H7 (cell line): ENCODE data around the gene DNHD1. TPM values are rescaled to one million over a fixed set of nuclear protein-coding genes. Genes with fewer than 3 reads are reported as not detected.
A peak's percentile ranks its signal among the peaks of the same experiment; 100 is the strongest.

ENCODE experiments used
- DNase-seq: peaks from one replicate; pipeline ENCODE4 v3.0.0; 2012
- H3K27me3 ChIP-seq: 2 replicates; pipeline ENCODE4 v1.6.0; 2011; ENCODE audit warnings: mild to moderate bottlenecking, low read length; ENCODE audit not compliant: control insufficient read depth, insufficient read depth
- H3K36me3 ChIP-seq: replicated peaks from 2 replicates; pipeline ENCODE4 v1.5.1; 2011; ENCODE audit warnings: low read length; ENCODE audit not compliant: control insufficient read depth, insufficient read depth
- H3K4me3 ChIP-seq: 2 replicates; pipeline ENCODE4 v1.5.1; 2011; ENCODE audit warnings: low read depth, mild to moderate bottlenecking, control low read depth, low read length, moderate library complexity; ENCODE audit not compliant: insufficient read depth
- total RNA-seq: library from RNA; depleted of rRNA; stranded (reverse); fragments of >200 nt; shearing (Covaris generic); gene quantifications from 2 replicates; pipeline ENCODE4 v1.2.3, GENCODE V29; 2014

The DNHD1 gene
- total RNA-seq, 1 experiment from 2014 or later, result 5.9 TPM

GRCh38 chr11:6531267-6531752 lies 34.2 kb downstream of the DNHD1 start:
- DNase-seq, result peak; percentile 67
- Histone ChIP-seq H3K4me3 (no peak overlapping the region), H3K36me3 (peaks cover 2% of the 10 kb centered on the region), H3K27me3 (no peaks in the 10 kb centered on the region)

- H3K36me3 ChIP-seq, result no peaks in the 10 kb centered on the region; the same call in 1 of the 2 replicates
- no peak overlapping the region for H3K4me3 ChIP-seq
- DNase-seq, result peak; percentile 52
- H3K27me3 ChIP-seq, result no peaks in the 10 kb centered on the region
Measured at GRCh38 chr11:6538456-6538855, 41.4 kb downstream of the DNHD1 start.

GRCh38 chr11:6538945-6539344 lies 41.9 kb downstream of the DNHD1 start:
- Histone ChIP-seq H3K4me3 (no peak overlapping the region), H3K27me3 (no peaks in the 10 kb centered on the region), H3K36me3 (no peaks in the 10 kb centered on the region)
- no peak for DNase-seq

GRCh38 chr11:6539748-6540268 lies 42.7 kb downstream of the DNHD1 start:
- Histone ChIP-seq H3K36me3 (no peaks in the 10 kb centered on the region), H3K27me3 (no peaks in the 10 kb centered on the region), H3K4me3 (no peak overlapping the region)
- no peak for DNase-seq

GRCh38 chr11:6541356-6541755 lies 44.3 kb downstream of the DNHD1 start:
- Histone ChIP-seq H3K36me3 (no peaks in the 10 kb centered on the region), H3K27me3 (no peaks in the 10 kb centered on the region), H3K4me3 (no peak overlapping the region)
- DNase-seq, result no peak

- H3K36me3 ChIP-seq, result no peaks in the 10 kb centered on the region
- no peaks in the 10 kb centered on the region for H3K27me3 ChIP-seq
- no peak for DNase-seq
- no peak overlapping the region for H3K4me3 ChIP-seq
Measured at GRCh38 chr11:6542727-6543126, 45.6 kb downstream of the DNHD1 start.

GRCh38 chr11:6544921-6545850 lies 48.1 kb downstream of the DNHD1 start:
- no peaks in the 10 kb centered on the region for H3K36me3 ChIP-seq
- no peaks in the 10 kb centered on the region for H3K27me3 ChIP-seq
- DNase-seq, result no peak
- H3K4me3 ChIP-seq, result no peak overlapping the region

- H3K27me3 ChIP-seq, result no peaks in the 10 kb centered on the region
- no peak for DNase-seq
- H3K4me3 ChIP-seq, result no peak overlapping the region
- H3K36me3 ChIP-seq, result no peaks in the 10 kb centered on the region
Measured at GRCh38 chr11:6545917-6546605, 49.0 kb downstream of the DNHD1 start.

- DNase-seq, result no peak
- H3K27me3 ChIP-seq, result no peaks in the 10 kb centered on the region
- no peak overlapping the region for H3K4me3 ChIP-seq
- H3K36me3 ChIP-seq, result no peaks in the 10 kb centered on the region
Measured at GRCh38 chr11:6546735-6547134, 49.7 kb downstream of the DNHD1 start.

- Histone ChIP-seq H3K27me3 (no peaks in the 10 kb centered on the region), H3K36me3 (no peaks in the 10 kb centered on the region), H3K4me3 (no peak overlapping the region)
- DNase-seq, result no peak
Measured at GRCh38 chr11:6547177-6547576, 50.1 kb downstream of the DNHD1 start.

- no peak for DNase-seq
- no peaks in the 10 kb centered on the region for H3K36me3 ChIP-seq
- no peaks in the 10 kb centered on the region for H3K27me3 ChIP-seq
- no peak overlapping the region for H3K4me3 ChIP-seq
Measured at GRCh38 chr11:6548121-6548520, 51.0 kb downstream of the DNHD1 start.

- Histone ChIP-seq H3K36me3 (no peaks in the 10 kb centered on the region), H3K27me3 (no peaks in the 10 kb centered on the region), H3K4me3 (no peak overlapping the region)
- DNase-seq, result no peak
Measured at GRCh38 chr11:6548641-6549040, 51.6 kb downstream of the DNHD1 start.

GRCh38 chr11:6553634-6554033 lies 56.6 kb downstream of the DNHD1 start:
- no peaks in the 10 kb centered on the region for H3K36me3 ChIP-seq
- no peaks in the 10 kb centered on the region for H3K27me3 ChIP-seq
- no peak for DNase-seq
- H3K4me3 ChIP-seq, result no peak overlapping the region

- DNase-seq, result no peak
- Histone ChIP-seq H3K4me3 (no peak overlapping the region), H3K36me3 (no peaks in the 10 kb centered on the region)
Measured at GRCh38 chr11:6554828-6555706, 58.0 kb downstream of the DNHD1 start.

More at GRCh38 chr11:6554828-6555706, 58.0 kb downstream of the DNHD1 start:
- no peaks in the 10 kb centered on the region for H3K27me3 ChIP-seq
